Neural progenitor cell (in vitro differentiated cells): ENCODE measurements around the gene SGCD. TPM values are rescaled to one million over a fixed set of nuclear protein-coding genes. Genes with fewer than 3 reads are reported as not detected.

ENCODE experiments used
- DNase-seq: peaks from one replicate; pipeline ENCODE4 v3.0.0-alpha.2; 2016; ENCODE audit warnings: low spot score
- H2AFZ ChIP-seq: fragments of 200-600 bp; sonication (generic); replicated peaks from 2 replicates; pipeline ENCODE4 v1.6.1; 2016; ENCODE audit warnings: antibody characterized with exemption
- H3F3A ChIP-seq: fragments of 200-600 bp; sonication (generic); 2 replicates; pipeline ENCODE4 v1.6.1; 2016; ENCODE audit warnings: antibody characterized with exemption, low read depth
- H3K27ac ChIP-seq: fragments of 200-600 bp; sonication (generic); 2 replicates; pipeline ENCODE4 v1.5.1; 2016; ENCODE audit warnings: mild to moderate bottlenecking
- H3K27me3 ChIP-seq: fragments of 200-600 bp; sonication (generic); 2 replicates; pipeline ENCODE4 v1.6.1; 2016; ENCODE audit warnings: mild to moderate bottlenecking, moderate library complexity
- H3K36me3 ChIP-seq: fragments of 200-600 bp; sonication (generic); 2 replicates; pipeline ENCODE4 v1.5.1; 2016
- H3K4me1 ChIP-seq: fragments of 200-600 bp; sonication (generic); 2 replicates; pipeline ENCODE4 v1.6.1; 2016; ENCODE audit warnings: mixed run types
- H3K4me2 ChIP-seq: fragments of 200-600 bp; sonication (generic); 2 replicates; pipeline ENCODE4 v1.6.1; 2016
- H3K4me3 ChIP-seq: fragments of 200-600 bp; sonication (generic); 2 replicates; pipeline ENCODE4 v1.5.1; 2016
- H3K79me2 ChIP-seq: fragments of 200-600 bp; sonication (generic); 2 replicates; pipeline ENCODE4 v1.6.1; 2016; ENCODE audit warnings: low read depth
- H3K9ac ChIP-seq: fragments of 200-600 bp; sonication (generic); 2 replicates; pipeline ENCODE4 v1.6.1; 2016
- H3K9me3 ChIP-seq: fragments of 200-600 bp; sonication (generic); 2 replicates; pipeline ENCODE4 v1.5.1; 2016; ENCODE audit warnings: low read depth
- H4K20me1 ChIP-seq: fragments of 200-600 bp; sonication (generic); 2 replicates; pipeline ENCODE4 v1.6.1; 2016; ENCODE audit warnings: low read depth
- H3K27ac Mint-ChIP-seq: 3 replicates; pipeline ENCODE4 v1.8.0; 2021; ENCODE audit warnings: mixed read lengths
- H3K27me3 Mint-ChIP-seq: 2 replicates; pipeline ENCODE4 v1.8.0; 2022; ENCODE audit warnings: low read depth, mild to moderate bottlenecking, inconsistent platforms, moderate library complexity, mixed read lengths; ENCODE audit not compliant: insufficient read depth
- H3K36me3 Mint-ChIP-seq: 3 replicates; pipeline ENCODE4 v1.8.0; 2021; ENCODE audit warnings: mixed read lengths
- H3K4me1 Mint-ChIP-seq: 3 replicates; pipeline ENCODE4 v1.8.0; 2021; ENCODE audit warnings: mixed read lengths
- H3K4me3 Mint-ChIP-seq: 3 replicates; pipeline ENCODE4 v1.8.0; 2021; ENCODE audit warnings: mild to moderate bottlenecking, moderate library complexity, mixed read lengths
- H3K9me3 Mint-ChIP-seq: 3 replicates; pipeline ENCODE4 v1.8.0; 2020; ENCODE audit warnings: mixed read lengths
- EZH2 ChIP-seq: fragments of 200-600 bp; sonication (generic); IDR thresholded peaks from 2 replicates; pipeline ENCODE4 v1.6.1; 2017; ENCODE audit warnings: antibody characterized with exemption, mild to moderate bottlenecking, moderate library complexity
- EZH2phosphoT487 ChIP-seq: fragments of 200-600 bp; sonication (generic); IDR thresholded peaks from 2 replicates; pipeline ENCODE4 v1.6.1; 2017; ENCODE audit warnings: antibody characterized with exemption
- total RNA-seq: library from RNA; depleted of rRNA; stranded (reverse); fragments of >200 nt; gene quantifications from 2 replicates; pipeline ENCODE4 v1.2.3, GENCODE V29; 2015; ENCODE audit warnings: low replicate concordance
- TF ChIP-seq, protein P1 (sequence below): fragments of 200-600 bp; sonication (generic); IDR thresholded peaks from 2 replicates; pipeline ENCODE4 v1.5.1; 2017; ENCODE audit warnings: antibody characterized with exemption, mild to moderate bottlenecking

SGCD gene
- total RNA-seq, 1 donor from 2014 or later = not detected

- peak; percentile 64 for DNase-seq
- H3K4me3 Mint-ChIP-seq = no peak overlapping the region
- peaks cover 15% of the 10 kb centered on the region for H3K4me1 Mint-ChIP-seq
- Histone ChIP-seq H3K4me3 (no peak overlapping the region), H3K27me3 (no peaks in the 10 kb centered on the region), H3K36me3 (no peaks in the 10 kb centered on the region), H3K27ac (no peak overlapping the region), H3F3A (peaks cover 6% of the 10 kb centered on the region), H3K79me2 (no peaks in the 10 kb centered on the region), H3K4me1 (peaks cover 34% of the 10 kb centered on the region), H3K9ac (no peak overlapping the region), H4K20me1 (no peaks in the 10 kb centered on the region), H3K9me3 (no peaks in the 10 kb centered on the region), H3K4me2 (peak overlapping the region; percentile 8), H2AFZ (peak overlapping the region; percentile 14)
- peaks cover 6% of the 10 kb centered on the region for H3K9me3 Mint-ChIP-seq
- H3K36me3 Mint-ChIP-seq = no peaks in the 10 kb centered on the region
- peaks cover 4% of the 10 kb centered on the region for H3K27me3 Mint-ChIP-seq
- TF ChIP-seq, protein P1, sequence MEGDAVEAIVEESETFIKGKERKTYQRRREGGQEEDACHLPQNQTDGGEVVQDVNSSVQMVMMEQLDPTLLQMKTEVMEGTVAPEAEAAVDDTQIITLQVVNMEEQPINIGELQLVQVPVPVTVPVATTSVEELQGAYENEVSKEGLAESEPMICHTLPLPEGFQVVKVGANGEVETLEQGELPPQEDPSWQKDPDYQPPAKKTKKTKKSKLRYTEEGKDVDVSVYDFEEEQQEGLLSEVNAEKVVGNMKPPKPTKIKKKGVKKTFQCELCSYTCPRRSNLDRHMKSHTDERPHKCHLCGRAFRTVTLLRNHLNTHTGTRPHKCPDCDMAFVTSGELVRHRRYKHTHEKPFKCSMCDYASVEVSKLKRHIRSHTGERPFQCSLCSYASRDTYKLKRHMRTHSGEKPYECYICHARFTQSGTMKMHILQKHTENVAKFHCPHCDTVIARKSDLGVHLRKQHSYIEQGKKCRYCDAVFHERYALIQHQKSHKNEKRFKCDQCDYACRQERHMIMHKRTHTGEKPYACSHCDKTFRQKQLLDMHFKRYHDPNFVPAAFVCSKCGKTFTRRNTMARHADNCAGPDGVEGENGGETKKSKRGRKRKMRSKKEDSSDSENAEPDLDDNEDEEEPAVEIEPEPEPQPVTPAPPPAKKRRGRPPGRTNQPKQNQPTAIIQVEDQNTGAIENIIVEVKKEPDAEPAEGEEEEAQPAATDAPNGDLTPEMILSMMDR = no peak
- TF ChIP-seq EZH2phosphoT487 (no peak), EZH2 (no peak)
- H3K27ac Mint-ChIP-seq = no peak overlapping the region
Observed at GRCh38 chr5:156800929-156801328, 474.0 kb downstream of the SGCD start.

GRCh38 chr5:156802501-156802900 is 475.5 kb downstream of the SGCD start:
- H3K36me3 ChIP-seq = no peaks in the 10 kb centered on the region
- H3K4me2 ChIP-seq = no peak overlapping the region
- H4K20me1 ChIP-seq = no peaks in the 10 kb centered on the region
- no peak overlapping the region for H3K27ac ChIP-seq
- TF ChIP-seq EZH2 (no peak), EZH2phosphoT487 (no peak)
- TF ChIP-seq, protein P1 = no peak
- H3K9me3 ChIP-seq = no peaks in the 10 kb centered on the region
- H3K9ac ChIP-seq = no peak overlapping the region
- Mint-ChIP-seq H3K4me3 (no peak overlapping the region), H3K4me1 (peaks cover 15% of the 10 kb centered on the region), H3K9me3 (peaks cover 9% of the 10 kb centered on the region), H3K27me3 (peaks cover 4% of the 10 kb centered on the region), H3K27ac (no peak overlapping the region), H3K36me3 (no peaks in the 10 kb centered on the region)
- no peaks in the 10 kb centered on the region for H3K27me3 ChIP-seq
- H3K4me1 ChIP-seq = peaks cover 34% of the 10 kb centered on the region
- H3K4me3 ChIP-seq = no peak overlapping the region
- no peaks in the 10 kb centered on the region for H3K79me2 ChIP-seq
- peak; percentile 40 for DNase-seq
- no peak overlapping the region for H2AFZ ChIP-seq
- peaks cover 6% of the 10 kb centered on the region for H3F3A ChIP-seq

DNA sequence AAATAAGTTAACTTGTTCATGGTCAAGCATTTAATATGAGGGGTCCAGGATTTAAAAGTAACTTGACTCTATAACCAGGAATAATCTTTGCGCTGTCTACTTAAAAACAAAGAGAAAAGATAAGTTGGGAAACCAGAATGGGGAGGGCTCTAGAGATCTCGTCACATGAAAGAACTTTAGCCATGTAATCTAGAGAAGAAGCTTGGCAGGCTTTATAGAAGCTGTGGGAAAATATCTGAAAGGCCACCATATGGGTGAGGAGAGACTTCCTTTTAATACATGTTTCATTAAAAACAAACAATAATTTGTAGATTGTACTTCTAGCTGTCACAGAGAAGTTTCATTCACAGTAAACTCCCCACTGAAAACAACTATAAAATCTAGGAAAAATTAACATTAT is 476.4 kb downstream of the SGCD start:
- Mint-ChIP-seq H3K9me3 (peaks cover 9% of the 10 kb centered on the region), H3K4me1 (peaks cover 15% of the 10 kb centered on the region), H3K36me3 (no peaks in the 10 kb centered on the region), H3K27ac (no peak overlapping the region), H3K4me3 (no peak overlapping the region), H3K27me3 (peaks cover 4% of the 10 kb centered on the region)
- Histone ChIP-seq H3K9ac (no peak overlapping the region), H2AFZ (no peak overlapping the region), H3K27me3 (no peaks in the 10 kb centered on the region), H3K36me3 (no peaks in the 10 kb centered on the region), H4K20me1 (no peaks in the 10 kb centered on the region), H3K9me3 (no peaks in the 10 kb centered on the region), H3K79me2 (no peaks in the 10 kb centered on the region), H3F3A (peaks cover 6% of the 10 kb centered on the region), H3K27ac (no peak overlapping the region), H3K4me3 (no peak overlapping the region), H3K4me1 (peaks cover 34% of the 10 kb centered on the region), H3K4me2 (no peak overlapping the region)
- no peak for DNase-seq
- TF ChIP-seq EZH2 (no peak), EZH2phosphoT487 (no peak)
- TF ChIP-seq, protein P1 = no peak
